Thyroid gland (tissue), 4 donors: Measurements from ENCODE around the gene ATXN7L1. TPM values are rescaled to one million over a fixed set of nuclear protein-coding genes. Genes with fewer than 3 reads are reported as not detected.

Experiments
- DNase-seq, 2 donors: peaks; one replicate each; pipeline ENCODE4 v3.0.0-alpha.2; 2019
- H3K27ac ChIP-seq, 3 donors: fragments of 200-600 bp; sonication (generic); 1 replicate in 2 of 3; 2 replicates in 1 of 3; pipeline ENCODE4 v1.5.1; 2016 to 2019; ENCODE audit warnings: mild to moderate bottlenecking in 1 of 3, moderate library complexity in 1 of 3
- H3K27me3 ChIP-seq: fragments of 200-600 bp; sonication (generic); one replicate; pipeline ENCODE4 v1.5.1; 2019
- H3K36me3 ChIP-seq, 2 donors: fragments of 200-600 bp; sonication (generic); one replicate each; pipeline ENCODE4 v1.5.1; 2016 to 2019
- H3K4me1 ChIP-seq, 2 donors: fragments of 200-600 bp; sonication (generic); one replicate each; pipeline ENCODE4 v1.5.1; 2017 to 2019
- H3K4me3 ChIP-seq, 3 donors: fragments of 200-600 bp; sonication (generic); replicated peaks in 1 of 3; 1 replicate in 2 of 3; 2 replicates in 1 of 3; pipeline ENCODE4 v1.5.1; 2016; ENCODE audit warnings: mild to moderate bottlenecking in 1 of 3
- H3K9me3 ChIP-seq: fragments of 200-600 bp; sonication (generic); one replicate; pipeline ENCODE4 v1.5.1; 2017
- CTCF ChIP-seq, 6 experiments: fragments of 200-600 bp in 3 of 6; fragments of 450-650 bp in 3 of 6; sonication (generic) in 3 of 6; IDR thresholded peaks; one replicate each; pipeline ENCODE4 v1.5.1; 2016 to 2019; ENCODE audit warnings: antibody characterized with exemption in 6 of 6, mild to moderate bottlenecking in 2 of 6, inconsistent platforms in 1 of 6, moderate library complexity in 1 of 6
- POLR2A ChIP-seq, 2 donors: fragments of 450-650 bp; IDR thresholded peaks; one replicate each; pipeline ENCODE4 v1.6.1; 2017; ENCODE audit warnings: antibody characterized with exemption in 2 of 2, mild to moderate bottlenecking in 2 of 2, moderate library complexity in 1 of 2
- WGBS, 2 donors: methylation state at CpG; one replicate each; pipeline ENCODE4 v1.1.5; 2017; 5-methylcytosine and 5-hydroxymethylcytosine counted together
- intact Hi-C: fragments of 100-400 bp; cut with DNase I; formaldehyde crosslinking; loops from one replicate; pipeline ENCODE4 v1.15.1; 2023
- total RNA-seq, 4 donors: library from RNA; depleted of rRNA; stranded (reverse); fragments of >200 nt; gene quantifications; one replicate each; pipeline ENCODE4 v1.2.3, GENCODE V29; 2016

The ATXN7L1 gene
- total RNA-seq, 4 donors from 2014 or later = 21.8 to 24.4 (median 22.8) TPM

- no peaks in the 10 kb centered on the region for H3K36me3 ChIP-seq
- no peak overlapping the region for H3K27ac ChIP-seq
- H3K4me3 ChIP-seq = no peak overlapping the region
- intact Hi-C loops = no loop called here
- no peaks in the 10 kb centered on the region for H3K9me3 ChIP-seq
- H3K27me3 ChIP-seq = no peaks in the 10 kb centered on the region
- no peak for TF ChIP-seq POLR2A (IDR thresholded peaks at IDR 0.05)
- peaks cover 23 to 31% of the 10 kb centered on the region in 2 donors for H3K4me1 ChIP-seq
- DNase-seq = no peak
- 85 to 93% methylated on average over 7 of the region's 7 CpGs for WGBS, 2 donors
Observed at GRCh38 chr7:105647591-105647990, 228.8 kb downstream of the ATXN7L1 start.

- intact Hi-C loops = no loop called here
- Histone ChIP-seq H3K27ac (no peak overlapping the region), H3K4me3 (no peak overlapping the region), H3K27me3 (no peaks in the 10 kb centered on the region), H3K9me3 (no peaks in the 10 kb centered on the region), H3K4me1 (peaks cover 25 to 35% of the 10 kb centered on the region in 2 donors), H3K36me3 (peaks cover 0 to 4% of the 10 kb centered on the region in 2 donors)
- no peak for DNase-seq
- 87 to 92% methylated on average over 3 of the region's 3 CpGs for WGBS, 2 donors
- TF ChIP-seq POLR2A (IDR thresholded peaks at IDR 0.05) (no peak), CTCF (IDR thresholded peaks at IDR 0.05) (no peak)
Observed at GRCh38 chr7:105644937-105645336, 231.5 kb downstream of the ATXN7L1 start.

GRCh38 chr7:105643851-105644250, 232.5 kb downstream of the ATXN7L1 start:
- TF ChIP-seq POLR2A (IDR thresholded peaks at IDR 0.05) (no peak), CTCF (IDR thresholded peaks at IDR 0.05) (no peak)

GRCh38 chr7:105643384-105643783, 233.0 kb downstream of the ATXN7L1 start:
- intact Hi-C loops = no loop called here
- DNase-seq = no peak
- no peak for TF ChIP-seq CTCF (IDR thresholded peaks at IDR 0.05)
- no peak for TF ChIP-seq POLR2A (IDR thresholded peaks at IDR 0.05)
- Histone ChIP-seq H3K27ac (no peak overlapping the region), H3K27me3 (no peaks in the 10 kb centered on the region), H3K4me1 (peaks cover 23 to 32% of the 10 kb centered on the region in 2 donors), H3K4me3 (no peak overlapping the region), H3K36me3 (peaks cover 0 to 4% of the 10 kb centered on the region in 2 donors), H3K9me3 (no peaks in the 10 kb centered on the region)
- 81 to 83% methylated on average over 9 to 15 of the region's 15 CpGs for WGBS, 2 donors

More at GRCh38 chr7:105643851-105644250, 232.5 kb downstream of the ATXN7L1 start:
- no peak overlapping the region for H3K27ac ChIP-seq
- H3K9me3 ChIP-seq = no peaks in the 10 kb centered on the region
- H3K27me3 ChIP-seq = no peaks in the 10 kb centered on the region
- H3K4me3 ChIP-seq = no peak overlapping the region
- intact Hi-C loops = no loop called here
- peaks cover 24 to 34% of the 10 kb centered on the region in 2 donors for H3K4me1 ChIP-seq
- peaks cover 0 to 4% of the 10 kb centered on the region in 2 donors for H3K36me3 ChIP-seq
- WGBS, 2 donors = 95% methylated on average over 1 of the region's 1 CpG
- no peak for DNase-seq

GRCh38 chr7:105642264-105642663, 234.1 kb downstream of the ATXN7L1 start:
- no peak overlapping the region for H3K4me3 ChIP-seq
- no peak overlapping the region for H3K27ac ChIP-seq
- TF ChIP-seq CTCF (IDR thresholded peaks at IDR 0.05) (no peak), POLR2A (IDR thresholded peaks at IDR 0.05) (no peak)
- intact Hi-C loops = no loop called here
- no peaks in the 10 kb centered on the region for H3K27me3 ChIP-seq
- peaks cover 16 to 23% of the 10 kb centered on the region in 2 donors for H3K4me1 ChIP-seq
- no peaks in the 10 kb centered on the region for H3K9me3 ChIP-seq
- WGBS, 2 donors = 85 to 86% methylated on average over 5 to 7 of the region's 7 CpGs
- peaks cover 0 to 4% of the 10 kb centered on the region in 2 donors for H3K36me3 ChIP-seq
- DNase-seq = no peak
